Adipocyte (in vitro differentiated cells): ENCODE measurements around the gene ACSL5.
"Not testable (repeated sequence)": the region's sequence is repeated elsewhere in the genome, so short reads cannot be mapped to it uniquely, and the experiment has no call there.

Experiments
- DNase-seq: peaks from one replicate; pipeline ENCODE4 v3.0.0-alpha.2; 2015; ENCODE audit warnings: low read depth
- H3K27me3 ChIP-seq: replicated peaks from 2 replicates; pipeline ENCODE4 v1.7.0; 2013; ENCODE audit warnings: mild to moderate bottlenecking, low read length, moderate library complexity; ENCODE audit not compliant: control insufficient read depth, insufficient read depth
- H3K36me3 ChIP-seq: 2 replicates; pipeline ENCODE4 v1.7.0; 2013; ENCODE audit warnings: low read length, mild to moderate bottlenecking, moderate library complexity; ENCODE audit not compliant: control insufficient read depth, insufficient read depth, severe bottlenecking
- H3K4me1 ChIP-seq: 2 replicates; pipeline ENCODE4 v1.7.0; 2013; ENCODE audit warnings: mild to moderate bottlenecking, low read length, moderate library complexity; ENCODE audit not compliant: control insufficient read depth, insufficient read depth
- H3K4me3 ChIP-seq: 2 replicates; pipeline ENCODE4 v1.7.0; 2013; ENCODE audit warnings: mild to moderate bottlenecking, low read length, moderate library complexity
- H3K9ac ChIP-seq: 2 replicates; pipeline ENCODE4 v1.7.0; 2013; ENCODE audit warnings: mild to moderate bottlenecking, low read length, moderate library complexity
- H3K9me3 ChIP-seq: 2 replicates; pipeline ENCODE4 v1.7.0; 2013; ENCODE audit warnings: mild to moderate bottlenecking, low read length, moderate library complexity; ENCODE audit not compliant: control insufficient read depth

The ACSL5 gene

DNA sequence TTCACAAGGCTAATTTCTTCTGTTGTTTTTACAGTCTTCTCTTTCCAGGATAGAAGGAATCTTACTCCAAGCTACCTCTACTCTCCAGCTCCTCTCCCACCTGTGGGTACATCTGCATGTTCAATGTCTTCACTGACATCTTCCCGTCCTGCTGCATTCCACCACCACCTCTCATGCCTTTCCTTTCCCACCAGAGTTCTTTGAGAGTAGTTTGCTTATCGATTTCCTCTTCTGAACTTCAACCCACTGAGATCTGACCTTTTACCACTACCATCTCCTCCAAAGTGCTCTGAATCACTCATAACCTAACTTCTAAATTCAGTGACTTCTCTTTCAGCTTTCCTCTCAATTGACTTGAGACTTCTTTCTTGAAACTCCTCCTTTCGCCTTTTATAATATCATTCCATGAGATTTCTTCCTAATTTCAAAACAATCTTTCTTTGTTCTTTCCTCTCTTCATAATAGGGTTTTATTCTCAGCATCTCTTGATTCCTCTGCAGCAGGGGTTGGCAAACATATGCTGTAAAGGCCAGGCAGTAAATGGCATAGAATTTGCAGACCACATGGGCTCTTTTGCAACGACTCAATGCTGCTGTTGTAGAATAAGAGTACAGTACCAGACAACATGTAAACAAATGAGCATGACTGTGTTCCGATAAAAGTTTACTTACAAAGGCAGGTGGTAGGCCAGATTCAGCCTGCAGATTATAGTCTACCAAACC is 22.1 kb downstream of the ACSL5 start:
- Histone ChIP-seq H3K36me3 (peaks cover 48% of the 10 kb centered on the region), H3K9me3 (no peaks in the 10 kb centered on the region), H3K4me1 (no peaks in the 10 kb centered on the region), H3K9ac (no peak overlapping the region), H3K4me3 (no peak overlapping the region), H3K27me3 (no peaks in the 10 kb centered on the region)
- no peak for DNase-seq

DNA sequence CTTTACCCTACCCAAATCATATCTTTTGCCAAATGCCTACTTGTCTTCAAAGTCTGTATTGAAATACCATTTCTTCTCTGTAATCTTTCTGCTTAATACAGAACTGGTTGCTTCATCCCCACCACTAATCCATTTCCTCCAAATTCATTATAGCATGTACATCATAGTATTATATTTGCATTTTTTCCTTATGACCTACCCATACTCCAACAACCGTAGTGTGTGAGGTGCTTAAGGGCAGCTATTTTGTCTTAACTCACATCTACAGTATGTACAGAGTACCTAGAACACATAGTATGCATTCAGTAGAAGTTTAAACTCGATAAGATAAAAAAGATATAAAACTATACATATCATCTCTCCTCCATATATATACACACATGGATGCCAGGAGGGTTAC is 23.7 kb downstream of the ACSL5 start:
- DNase-seq, result no peak
- Histone ChIP-seq H3K36me3 (peaks cover 61% of the 10 kb centered on the region), H3K27me3 (no peaks in the 10 kb centered on the region), H3K9ac (no peak overlapping the region), H3K9me3 (no peaks in the 10 kb centered on the region), H3K4me1 (no peaks in the 10 kb centered on the region), H3K4me3 (no peak overlapping the region)

DNA sequence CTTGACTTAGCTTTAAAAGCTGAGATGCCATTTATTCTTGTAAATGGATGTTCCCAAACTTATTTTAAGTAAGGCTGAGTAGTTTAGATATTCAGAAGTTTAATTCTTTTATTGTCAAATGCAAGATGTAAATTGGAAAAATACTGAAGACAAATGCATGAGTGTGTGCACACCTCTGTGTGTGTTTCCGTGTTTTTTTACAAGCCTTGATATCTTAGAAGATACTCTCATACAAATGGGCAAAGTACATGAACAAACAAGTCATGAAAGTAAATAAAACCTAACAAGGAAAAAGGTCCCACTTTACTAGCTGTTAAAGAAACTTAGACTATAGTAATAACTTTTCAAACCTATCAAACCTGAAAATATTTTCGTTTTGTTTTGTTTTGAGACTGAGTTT is 29.0 kb downstream of the ACSL5 start:
- no peak overlapping the region for H3K4me3 ChIP-seq
- H3K9ac ChIP-seq, result no peak overlapping the region
- H3K9me3 ChIP-seq, result no peaks in the 10 kb centered on the region
- DNase-seq, result no peak
- peaks cover 82% of the 10 kb centered on the region for H3K36me3 ChIP-seq
- no peaks in the 10 kb centered on the region for H3K4me1 ChIP-seq
- no peaks in the 10 kb centered on the region for H3K27me3 ChIP-seq

DNA sequence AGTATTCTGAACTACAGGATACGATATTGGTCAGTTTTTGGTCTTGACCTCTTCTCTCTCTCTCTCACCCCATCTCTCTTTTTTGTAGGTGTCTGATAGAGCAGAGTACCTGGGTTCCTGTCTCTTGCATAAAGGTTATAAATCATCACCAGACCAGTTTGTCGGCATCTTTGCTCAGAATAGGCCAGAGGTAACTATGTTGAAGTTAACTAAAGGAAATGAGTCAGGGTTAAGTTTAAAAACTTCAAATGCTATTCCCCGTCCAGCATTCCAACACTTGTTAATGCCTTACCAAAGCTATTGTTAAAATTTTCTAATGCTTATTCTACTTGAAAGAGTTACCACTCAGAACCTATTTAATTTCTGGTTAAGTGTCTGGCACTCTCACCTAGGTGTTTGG is 30.7 kb downstream of the ACSL5 start:
- no peaks in the 10 kb centered on the region for H3K9me3 ChIP-seq
- peaks cover 88% of the 10 kb centered on the region for H3K36me3 ChIP-seq
- no peak overlapping the region for H3K9ac ChIP-seq
- H3K4me3 ChIP-seq, result no peak overlapping the region
- H3K27me3 ChIP-seq, result no peaks in the 10 kb centered on the region
- H3K4me1 ChIP-seq, result no peaks in the 10 kb centered on the region
- no peak for DNase-seq

DNA sequence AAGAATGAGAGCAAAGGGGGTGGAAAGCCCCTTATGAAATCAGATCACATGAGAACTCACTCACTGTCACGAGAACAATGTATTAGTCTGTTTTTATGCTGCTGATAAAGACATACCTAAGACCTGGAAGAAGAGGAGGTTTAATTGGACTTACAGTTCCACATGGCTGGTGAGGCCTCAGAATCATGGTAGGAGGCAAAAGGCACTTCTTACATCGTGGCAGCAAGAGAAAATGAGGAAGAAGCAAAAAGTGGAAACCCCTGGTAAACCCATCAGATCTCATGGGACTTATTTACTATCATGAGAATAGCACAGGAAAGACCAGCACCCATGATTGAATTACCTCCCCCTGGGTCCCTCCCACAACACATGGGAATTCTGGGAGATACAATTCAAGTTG is 32.9 kb downstream of the ACSL5 start:
- not testable (repeated sequence) for DNase-seq, H3K9ac ChIP-seq

DNA sequence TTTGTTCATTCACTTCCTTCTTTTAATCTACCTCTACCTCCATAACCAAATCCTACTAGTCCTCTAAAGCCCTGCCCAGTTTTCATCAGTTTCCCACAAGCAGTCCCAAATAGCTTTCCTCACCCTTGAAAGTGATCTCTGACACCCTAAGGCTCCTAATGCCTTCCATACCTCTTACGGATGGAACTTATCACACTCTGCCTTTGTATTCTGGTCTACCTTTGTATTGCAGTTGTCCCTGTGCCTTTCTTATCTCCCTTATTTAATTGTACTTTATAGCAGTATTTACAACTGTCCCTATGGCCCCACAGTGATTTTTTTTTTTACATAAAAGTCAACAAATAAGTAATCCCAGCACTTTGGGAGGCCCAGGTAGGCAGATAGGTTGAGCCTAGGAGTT is 33.8 kb downstream of the ACSL5 start:
- Histone ChIP-seq H3K27me3 (no peaks in the 10 kb centered on the region), H3K36me3 (peaks cover 94% of the 10 kb centered on the region), H3K4me3 (no peak overlapping the region), H3K9me3 (no peaks in the 10 kb centered on the region), H3K9ac (no peak overlapping the region), H3K4me1 (no peaks in the 10 kb centered on the region)
- DNase-seq, result no peak

More for the DNA sequence above, 32.9 kb downstream of the ACSL5 start:
- not testable (repeated sequence) for H3K9me3 ChIP-seq, H3K27me3 ChIP-seq, H3K4me3 ChIP-seq, H3K4me1 ChIP-seq
- H3K36me3 ChIP-seq, result peaks cover 93% of the 10 kb centered on the region

DNA sequence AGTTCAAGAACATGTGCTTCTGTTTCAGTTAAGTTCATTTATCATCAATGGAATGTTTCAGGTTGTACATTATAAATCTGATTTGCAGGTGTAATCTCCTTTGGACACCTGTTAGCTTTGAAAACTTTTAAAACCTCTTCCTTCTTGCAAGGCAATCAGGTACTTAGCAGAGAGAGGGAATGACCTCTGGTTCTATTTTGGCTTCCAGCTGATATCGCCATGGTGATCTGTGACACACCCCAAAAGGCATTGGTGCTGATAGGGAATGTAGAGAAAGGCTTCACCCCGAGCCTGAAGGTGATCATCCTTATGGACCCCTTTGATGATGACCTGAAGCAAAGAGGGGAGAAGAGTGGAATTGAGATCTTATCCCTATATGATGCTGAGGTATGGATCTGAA is 35.4 kb downstream of the ACSL5 start:
- no peak for DNase-seq
- no peaks in the 10 kb centered on the region for H3K27me3 ChIP-seq
- H3K9me3 ChIP-seq, result no peaks in the 10 kb centered on the region
- H3K9ac ChIP-seq, result no peak overlapping the region
- peaks cover 92% of the 10 kb centered on the region for H3K36me3 ChIP-seq
- H3K4me1 ChIP-seq, result no peaks in the 10 kb centered on the region
- H3K4me3 ChIP-seq, result no peak overlapping the region

DNA sequence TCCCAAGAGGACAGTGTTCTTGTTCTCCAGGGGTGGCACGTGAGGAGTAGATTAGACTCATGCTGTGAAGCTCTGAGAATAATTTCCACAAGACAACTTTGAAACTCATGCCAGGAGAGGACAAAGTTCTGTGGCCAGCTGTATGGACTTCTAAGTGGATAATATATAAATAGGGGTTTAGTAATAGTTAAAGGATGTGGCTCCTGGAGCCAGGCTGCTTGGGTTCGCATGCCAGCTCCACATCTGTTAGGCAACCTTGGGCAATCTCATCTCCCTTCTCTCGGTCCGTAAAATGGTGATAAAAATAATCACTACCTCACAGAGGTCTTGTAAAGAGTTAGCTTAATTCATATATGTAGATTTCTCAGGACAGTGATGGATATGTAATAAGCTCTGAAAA is 35.8 kb downstream of the ACSL5 start:
- H3K27me3 ChIP-seq, result no peaks in the 10 kb centered on the region
- no peaks in the 10 kb centered on the region for H3K9me3 ChIP-seq
- H3K9ac ChIP-seq, result no peak overlapping the region
- DNase-seq, result no peak
- H3K4me1 ChIP-seq, result no peaks in the 10 kb centered on the region
- H3K36me3 ChIP-seq, result peaks cover 90% of the 10 kb centered on the region
- no peak overlapping the region for H3K4me3 ChIP-seq

DNA sequence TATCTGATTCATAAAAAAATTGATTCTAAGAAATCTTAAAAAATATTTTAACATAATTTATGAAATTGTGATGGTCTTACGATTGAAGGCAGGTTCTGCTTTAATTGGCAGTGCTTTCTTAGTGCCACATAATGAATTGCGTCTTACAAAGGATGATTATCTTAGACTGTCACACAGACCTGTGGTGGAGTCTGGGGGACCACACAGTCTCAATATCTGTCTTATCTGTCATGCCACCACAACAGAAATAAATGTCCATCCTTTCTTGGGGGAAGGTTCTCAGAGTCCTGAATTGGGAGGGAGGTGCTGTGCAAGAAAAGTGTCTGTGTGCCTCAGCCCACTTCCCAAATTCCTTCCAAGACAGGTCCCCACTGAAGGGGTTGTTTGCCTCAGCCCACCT is 38.8 kb downstream of the ACSL5 start:
- no peak for DNase-seq
- H3K4me3 ChIP-seq, result no peak overlapping the region
- no peak overlapping the region for H3K9ac ChIP-seq
- peaks cover 87% of the 10 kb centered on the region for H3K36me3 ChIP-seq
- no peaks in the 10 kb centered on the region for H3K27me3 ChIP-seq
- H3K4me1 ChIP-seq, result peaks cover 2% of the 10 kb centered on the region
- H3K9me3 ChIP-seq, result no peaks in the 10 kb centered on the region

DNA sequence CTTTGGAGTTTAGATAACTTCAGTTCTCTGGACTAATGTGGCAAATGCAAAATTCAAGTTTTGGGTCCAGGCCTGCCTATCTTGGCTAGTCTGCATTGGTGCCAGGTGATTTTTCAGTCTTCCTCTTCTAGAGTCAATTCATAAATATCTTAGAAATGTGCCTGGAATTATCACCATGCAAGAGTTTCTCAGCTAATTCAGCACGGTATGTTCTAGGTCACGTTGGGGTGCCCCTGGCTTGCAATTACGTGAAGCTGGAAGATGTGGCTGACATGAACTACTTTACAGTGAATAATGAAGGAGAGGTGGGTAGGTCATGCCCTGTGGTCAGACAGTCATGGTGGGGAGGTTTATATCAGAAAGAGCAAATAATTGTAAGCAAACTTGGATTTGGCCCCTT is 47.8 kb downstream of the ACSL5 start:
- H3K4me1 ChIP-seq, result peaks cover 8% of the 10 kb centered on the region
- H3K4me3 ChIP-seq, result no peak overlapping the region
- peaks cover 78% of the 10 kb centered on the region for H3K36me3 ChIP-seq
- DNase-seq, result no peak
- no peaks in the 10 kb centered on the region for H3K27me3 ChIP-seq
- no peak overlapping the region for H3K9ac ChIP-seq
- H3K9me3 ChIP-seq, result no peaks in the 10 kb centered on the region

DNA sequence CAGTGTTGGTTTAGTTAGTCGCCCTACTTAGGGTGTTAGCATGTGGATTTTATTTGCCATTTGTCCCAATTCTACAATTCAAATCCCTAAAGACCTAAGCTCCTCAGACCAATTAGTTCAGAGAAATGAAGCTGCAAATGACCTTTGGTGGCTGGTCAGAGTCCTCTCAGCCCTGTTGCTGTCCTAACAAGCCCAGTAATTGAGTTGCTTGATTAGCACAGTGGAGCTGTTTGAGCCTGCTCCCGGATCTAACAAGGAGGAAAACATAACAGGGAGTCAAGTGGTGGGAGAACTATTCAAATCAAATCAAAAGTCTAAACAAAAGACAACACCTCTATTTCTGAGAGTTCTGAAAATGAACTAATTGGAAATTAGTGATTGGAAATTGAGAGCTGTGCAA is 50.7 kb downstream of the ACSL5 start:
- no peak overlapping the region for H3K4me3 ChIP-seq
- no peak overlapping the region for H3K9ac ChIP-seq
- no peaks in the 10 kb centered on the region for H3K27me3 ChIP-seq
- H3K9me3 ChIP-seq, result no peaks in the 10 kb centered on the region
- DNase-seq, result no peak
- H3K36me3 ChIP-seq, result peaks cover 86% of the 10 kb centered on the region
- H3K4me1 ChIP-seq, result peaks cover 4% of the 10 kb centered on the region

DNA sequence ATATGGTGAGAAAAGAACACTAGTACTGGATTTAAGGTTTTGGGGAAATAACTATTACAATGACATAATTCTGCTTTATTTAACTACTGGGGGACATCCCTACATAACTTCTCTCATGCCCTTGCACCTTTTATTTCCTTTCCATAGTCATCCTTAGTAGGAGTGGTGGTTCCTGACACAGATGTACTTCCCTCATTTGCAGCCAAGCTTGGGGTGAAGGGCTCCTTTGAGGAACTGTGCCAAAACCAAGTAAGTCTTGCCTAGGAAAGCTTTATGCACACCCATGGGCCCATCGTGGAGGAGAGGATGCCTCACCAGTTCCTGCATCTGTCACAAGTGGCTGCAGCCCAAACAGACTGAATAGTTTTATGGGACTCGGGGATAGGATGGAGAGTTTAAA is 52.2 kb downstream of the ACSL5 start:
- Histone ChIP-seq H3K4me3 (no peak overlapping the region), H3K9me3 (no peaks in the 10 kb centered on the region), H3K9ac (no peak overlapping the region), H3K4me1 (no peaks in the 10 kb centered on the region), H3K27me3 (no peaks in the 10 kb centered on the region), H3K36me3 (peaks cover 92% of the 10 kb centered on the region)
- DNase-seq, result no peak
